22Rv1 (cell line): Measurements from ENCODE around the gene WNK1.

Experiments used
- H3K27ac ChIP-seq: fragments of 450-650 bp; 2 replicates; pipeline ENCODE4 v1.5.1; 2017
- CTCF ChIP-seq: fragments of 450-650 bp; IDR thresholded peaks from 2 replicates; pipeline ENCODE4 v1.5.1; 2017; ENCODE audit warnings: mild to moderate bottlenecking
- ZFX ChIP-seq: fragments of 450-650 bp; IDR thresholded peaks from 2 replicates; pipeline ENCODE4 v1.6.1; 2017; ENCODE audit warnings: antibody characterized with exemption, borderline replicate concordance

The WNK1 gene

GRCh38 chr12:910416-910815 lies 158.0 kb downstream of the WNK1 start:
- no peak for TF ChIP-seq CTCF
- no peak for TF ChIP-seq ZFX

GRCh38 chr12:911191-911826 lies 158.9 kb downstream of the WNK1 start:
- no peak overlapping the region for H3K27ac ChIP-seq
- no peak for TF ChIP-seq CTCF
- no peak for TF ChIP-seq ZFX

More at GRCh38 chr12:910416-910815, 158.0 kb downstream of the WNK1 start:
- H3K27ac ChIP-seq: no peak overlapping the region

GRCh38 chr12:912466-913235 lies 160.3 kb downstream of the WNK1 start:
- TF ChIP-seq ZFX (no peak), CTCF (no peak)
- 0 out of 2 replicates have a peak overlapping the region, but pooled peaks have one; percentile 10 for H3K27ac ChIP-seq

GRCh38 chr12:913919-914698 lies 161.7 kb downstream of the WNK1 start:
- H3K27ac ChIP-seq: no peak overlapping the region; the same call in 1 of the 2 replicates
- TF ChIP-seq ZFX (no peak), CTCF (no peak)

- TF ChIP-seq CTCF (no peak), ZFX (no peak)
Observed at GRCh38 chr12:915090-915489, 162.7 kb downstream of the WNK1 start.

GRCh38 chr12:916240-916639 lies 163.9 kb downstream of the WNK1 start:
- no peak overlapping the region for H3K27ac ChIP-seq
- TF ChIP-seq ZFX (no peak), CTCF (no peak)

More at GRCh38 chr12:915090-915489, 162.7 kb downstream of the WNK1 start:
- H3K27ac ChIP-seq: no peak overlapping the region; the same call in 1 of the 2 replicates
